Measurements from ENCODE around the gene DOCK4.

Gene DOCK4

GRCh38 chr7:111855842-111856227, 350.4 kb downstream of the DOCK4 start:
- DNase-seq (ENCODE audit: low spot score), result no peak

- DNase-seq (ENCODE audit: low spot score), result no peak
These were observed 350.9 kb downstream of the DOCK4 start for GRCh38 chr7:111855161-111855841.

GRCh38 chr7:111853201-111853990, 352.8 kb downstream of the DOCK4 start:
- DNase-seq (ENCODE audit: low spot score), result no peak

DNA sequence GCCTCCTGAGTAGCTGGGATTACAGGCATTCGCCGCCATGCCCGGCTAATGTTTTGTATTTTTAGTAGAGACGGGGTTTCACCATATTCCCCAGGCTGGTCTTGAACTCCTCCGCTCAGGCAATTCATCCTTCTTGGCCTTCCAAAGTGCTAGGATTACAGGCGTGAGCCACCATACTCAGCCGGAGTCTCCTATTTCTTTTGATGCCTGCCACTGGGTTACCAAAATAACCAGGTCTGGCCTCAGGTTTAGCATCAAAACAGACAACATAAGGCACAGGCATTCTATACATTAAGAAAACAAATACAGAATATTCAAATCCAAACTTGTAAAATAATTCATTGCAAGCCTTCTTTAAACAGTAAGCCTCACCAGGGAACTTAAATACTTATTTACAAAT, 354.1 kb downstream of the DOCK4 start:
- no peak for DNase-seq (ENCODE audit: low spot score)

- no peak for DNase-seq (ENCODE audit: low spot score)
These were observed 359.3 kb downstream of the DOCK4 start for GRCh38 chr7:111846898-111847297.

DNA sequence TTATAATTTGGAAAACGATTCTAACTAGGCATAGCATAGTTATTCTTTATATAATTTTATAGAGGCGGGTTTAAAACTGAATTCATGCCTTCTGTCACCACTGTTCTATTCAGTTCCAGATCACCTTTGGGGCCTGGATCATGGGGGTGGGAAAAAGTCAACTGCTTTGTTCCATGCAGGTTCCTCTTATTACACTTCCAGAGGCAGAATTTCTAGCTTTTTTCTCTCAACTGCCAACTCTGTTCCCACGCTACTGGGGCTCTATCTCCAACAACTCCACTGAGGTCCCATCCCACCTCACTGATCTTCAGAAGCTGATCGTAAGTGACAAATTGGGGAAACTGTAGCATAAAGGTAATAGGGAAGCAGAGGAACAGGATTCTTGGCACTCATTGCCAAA, 360.3 kb downstream of the DOCK4 start:
- no peak for DNase-seq (ENCODE audit: low spot score)

GRCh38 chr7:111844904-111845671, 361.1 kb downstream of the DOCK4 start:
- no peak for DNase-seq (ENCODE audit: low spot score)

DNA sequence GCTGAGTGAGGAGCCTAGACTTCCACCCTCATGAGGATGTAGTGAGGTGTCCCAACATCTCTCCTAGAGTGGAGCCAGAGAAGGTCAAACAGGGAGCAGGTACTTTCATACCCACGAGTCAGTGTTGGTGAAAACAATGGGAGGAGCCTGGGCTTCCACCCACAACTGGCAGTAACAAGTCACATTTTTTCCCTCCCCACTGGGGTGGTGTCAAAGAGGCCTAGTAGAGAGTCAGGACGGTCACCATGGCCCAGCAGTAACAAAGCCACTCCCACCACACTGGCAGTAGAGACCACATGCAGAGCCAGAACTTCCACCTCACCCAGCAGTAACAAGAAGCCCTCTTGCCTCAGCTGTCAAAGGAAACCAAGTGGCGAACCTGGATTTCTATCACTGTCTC, 363.7 kb downstream of the DOCK4 start:
- DNase-seq (ENCODE audit: low spot score), result no peak

GRCh38 chr7:111841596-111842205, 364.5 kb downstream of the DOCK4 start:
- no peak for DNase-seq (ENCODE audit: low spot score)

DNA sequence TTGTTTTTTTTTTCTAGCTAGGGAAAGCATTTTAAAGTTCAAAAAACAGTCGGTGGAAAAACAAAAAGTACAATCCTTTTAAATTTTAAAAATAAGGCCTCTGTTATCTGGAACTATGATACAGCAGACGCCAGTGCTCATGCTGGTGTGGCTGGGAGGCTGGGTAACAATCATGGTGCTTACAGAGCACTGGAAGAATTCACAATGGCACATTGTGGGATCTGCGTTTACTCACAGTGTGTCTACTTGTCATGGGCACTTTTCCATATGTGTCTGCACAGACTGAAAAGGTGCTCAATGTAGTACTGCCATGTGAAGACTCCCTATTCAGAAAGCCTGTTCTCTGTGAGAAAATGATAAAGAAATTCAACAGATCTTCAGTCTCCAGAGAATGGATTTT, 365.7 kb downstream of the DOCK4 start:
- no peak for DNase-seq (ENCODE audit: low spot score)

DNA sequence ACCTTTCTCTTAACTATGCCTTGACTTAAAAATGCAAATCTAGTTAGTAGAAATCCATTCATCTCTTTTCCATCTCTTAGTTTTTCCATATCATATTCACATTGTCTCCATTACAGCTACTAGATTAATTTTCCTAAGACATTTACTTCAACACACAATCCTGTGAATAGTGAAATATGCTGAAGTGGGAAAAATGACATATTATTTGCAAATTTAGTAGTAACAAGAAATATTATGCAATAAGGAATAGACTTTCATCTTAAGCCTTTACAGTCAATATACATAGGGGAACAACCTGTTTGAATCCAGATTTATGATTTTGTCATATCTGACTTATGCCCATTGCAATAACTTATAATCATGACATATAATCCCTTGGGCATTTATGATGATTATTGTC, 366.9 kb downstream of the DOCK4 start:
- DNase-seq (ENCODE audit: low spot score), result no peak

GRCh38 chr7:111836592-111836991, 369.6 kb downstream of the DOCK4 start:
- DNase-seq (ENCODE audit: low spot score), result no peak

DNA sequence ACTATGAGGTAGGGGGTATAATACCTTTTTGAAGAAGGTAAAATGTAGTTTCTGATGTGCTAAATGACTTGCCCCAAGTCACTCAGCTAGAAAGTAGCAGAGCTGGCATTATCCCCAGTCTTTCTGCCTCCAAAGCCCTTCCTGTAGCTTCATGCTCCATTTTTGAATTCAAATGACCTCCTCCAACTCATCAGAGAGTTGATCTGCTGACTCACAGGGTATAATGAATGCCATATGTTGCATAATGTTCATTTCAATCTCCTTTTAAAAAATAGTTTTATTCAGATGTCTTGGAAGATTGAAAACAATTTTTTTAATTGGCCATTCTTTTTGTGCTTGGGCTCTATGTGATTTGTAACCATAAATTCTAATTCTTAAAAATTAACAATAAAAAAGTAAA, 371.1 kb downstream of the DOCK4 start:
- DNase-seq (ENCODE audit: low spot score), result no peak

DNA sequence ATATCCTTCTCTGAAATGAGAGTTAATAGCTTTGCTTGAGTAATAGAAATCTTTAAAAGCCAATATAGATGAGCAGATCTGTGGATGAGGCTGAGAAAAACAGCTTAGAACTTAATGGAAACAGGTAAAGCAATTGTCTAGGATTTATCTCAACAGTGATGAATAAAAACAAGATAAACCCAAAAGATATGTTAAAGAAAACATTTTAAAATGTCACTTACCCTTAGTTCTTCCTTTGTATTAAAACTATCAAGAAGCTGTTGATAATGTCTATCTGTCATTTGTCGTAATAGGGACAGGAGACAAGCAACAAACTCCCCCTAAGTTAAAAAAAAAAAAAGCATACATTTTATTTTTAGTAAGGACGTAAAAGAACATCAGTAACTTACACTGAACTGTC, 371.8 kb downstream of the DOCK4 start:
- DNase-seq (ENCODE audit: low spot score), result no peak

GRCh38 chr7:111833466-111833865, 372.7 kb downstream of the DOCK4 start:
- no peak for DNase-seq (ENCODE audit: low spot score)

DNA sequence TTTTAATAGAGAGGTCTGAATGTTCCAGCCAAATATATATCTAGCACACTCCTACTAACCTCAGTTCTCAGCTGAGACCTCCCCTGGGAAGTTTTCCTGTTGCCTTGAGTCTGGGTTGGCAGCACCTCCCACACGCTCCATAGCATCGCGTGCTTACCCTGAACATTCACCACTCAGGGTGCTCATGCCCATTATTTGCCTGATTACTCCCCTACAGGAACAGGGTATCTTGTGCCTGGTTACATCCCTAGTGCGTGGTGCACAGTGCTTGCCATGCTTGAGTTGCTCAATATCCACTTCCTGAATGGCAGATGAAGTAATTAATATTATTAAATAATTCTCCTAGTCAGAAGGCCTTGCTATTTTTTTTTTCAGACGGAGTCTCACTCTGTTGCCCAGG, 374.0 kb downstream of the DOCK4 start:
- DNase-seq (ENCODE audit: low spot score), result no peak

GRCh38 chr7:111829221-111829620, 377.0 kb downstream of the DOCK4 start:
- DNase-seq (ENCODE audit: low spot score), result no peak

- no peak for DNase-seq (ENCODE audit: low spot score)
These were observed 378.2 kb downstream of the DOCK4 start for GRCh38 chr7:111827863-111828504.

GRCh38 chr7:111825046-111825445, 381.2 kb downstream of the DOCK4 start:
- DNase-seq (ENCODE audit: low spot score), result no peak

GRCh38 chr7:111823826-111824225, 382.4 kb downstream of the DOCK4 start:
- no peak for DNase-seq (ENCODE audit: low spot score)

GRCh38 chr7:111821046-111821445, 385.2 kb downstream of the DOCK4 start:
- DNase-seq (ENCODE audit: low spot score), result no peak

DNA sequence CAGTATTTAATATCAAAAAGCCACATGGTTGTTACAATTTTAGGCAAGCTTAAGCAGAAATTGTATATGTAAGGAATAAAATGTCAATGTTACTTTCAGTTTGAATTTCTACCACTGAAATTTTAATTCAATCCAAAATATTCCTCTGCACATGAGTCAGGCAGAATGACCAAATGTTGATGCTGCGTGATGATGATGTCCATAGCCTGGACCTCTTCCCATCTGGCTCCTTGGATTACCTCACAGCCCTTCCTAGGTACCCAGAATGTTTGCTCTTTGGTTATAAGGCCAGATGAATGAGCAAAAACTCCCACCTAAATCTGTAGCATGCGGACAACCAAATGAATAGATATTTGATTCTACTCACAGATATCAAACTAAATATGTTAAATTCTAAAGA, 385.6 kb downstream of the DOCK4 start:
- DNase-seq (ENCODE audit: low spot score), result no peak
